ENCODE data around the gene COPS7A. TPM values are rescaled to one million over a fixed set of nuclear protein-coding genes. Genes with fewer than 3 reads are reported as not detected.
A peak's percentile ranks its signal among the peaks of the same experiment; 100 is the strongest.
"Not testable (repeated sequence)": the region's sequence is repeated elsewhere in the genome, so short reads cannot be mapped to it uniquely, and the experiment has no call there.

COPS7A gene
- total RNA-seq, 2 donors from 2014 or later, result 30.2 to 39.7 TPM

- ATAC-seq (replicated peaks in 1 of 2) (no peak), DNase-seq (no peak)
- Mint-ChIP-seq H3K36me3 (ENCODE audit: insufficient read depth in 2 of 2) (no peaks in the 10 kb centered on the region), H3K9me3 (no peaks in the 10 kb centered on the region), H3K4me3 (no peak overlapping the region), H3K4me1 (ENCODE audit: low read depth) (peaks cover 5% of the 10 kb centered on the region), H3K27ac (no peak overlapping the region), H3K27me3 (ENCODE audit: low read depth) (no peaks in the 10 kb centered on the region)
Measured at GRCh38 chr12:6716874-6717437, 6.9 kb upstream of the COPS7A start.

- DNase-seq (no peak), ATAC-seq (replicated peaks in 1 of 2) (no peak)
- H3K4me1 Mint-ChIP-seq (ENCODE audit: low read depth), result peaks cover 30% of the 10 kb centered on the region
- peak overlapping the region in 1 of 2 donors; percentile 10 for H3K4me3 Mint-ChIP-seq
- no peaks in the 10 kb centered on the region for H3K27me3 Mint-ChIP-seq (ENCODE audit: low read depth)
- no peaks in the 10 kb centered on the region for H3K9me3 Mint-ChIP-seq
- H3K36me3 Mint-ChIP-seq (ENCODE audit: insufficient read depth in 2 of 2), result peaks cover 1 to 6% of the 10 kb centered on the region in 2 donors
- H3K27ac Mint-ChIP-seq, result no peak overlapping the region
Measured at GRCh38 chr12:6722863-6723262, 983 bp upstream of the COPS7A start.

- Mint-ChIP-seq H3K4me1 (ENCODE audit: low read depth) (peaks cover 30% of the 10 kb centered on the region), H3K27ac (peak overlapping the region; percentile 96), H3K36me3 (ENCODE audit: insufficient read depth in 2 of 2) (peaks cover 1 to 6% of the 10 kb centered on the region in 2 donors), H3K9me3 (no peaks in the 10 kb centered on the region), H3K27me3 (ENCODE audit: low read depth) (no peaks in the 10 kb centered on the region), H3K4me3 (peak overlapping the region; percentile 95 to 98)
- ATAC-seq (replicated peaks in 1 of 2), result peak; percentile 22 to 43
- DNase-seq, result peak; percentile 35 to 48
Measured at GRCh38 chr12:6724409-6724797, 557 bp downstream of the COPS7A start.

GRCh38 chr12:6725350-6725749 is 1.5 kb downstream of the COPS7A start:
- H3K27ac Mint-ChIP-seq, result no peak overlapping the region

GRCh38 chr12:6729186-6729585 is 5.3 kb downstream of the COPS7A start:
- ATAC-seq (replicated peaks in 1 of 2), result no peak
- Mint-ChIP-seq H3K9me3 (no peaks in the 10 kb centered on the region), H3K36me3 (ENCODE audit: insufficient read depth in 2 of 2) (peaks cover 0 to 8% of the 10 kb centered on the region in 2 donors), H3K4me1 (ENCODE audit: low read depth) (peaks cover 18% of the 10 kb centered on the region), H3K27me3 (ENCODE audit: low read depth) (no peaks in the 10 kb centered on the region), H3K27ac (no peak overlapping the region), H3K4me3 (no peak overlapping the region)
- DNase-seq, result no peak

More at GRCh38 chr12:6725350-6725749, 1.5 kb downstream of the COPS7A start:
- H3K4me1 Mint-ChIP-seq (ENCODE audit: low read depth), result peaks cover 30% of the 10 kb centered on the region
- no peaks in the 10 kb centered on the region for H3K9me3 Mint-ChIP-seq
- no peak for DNase-seq
- H3K4me3 Mint-ChIP-seq, result peak overlapping the region; percentile 59 to 98
- no peak for ATAC-seq (replicated peaks in 1 of 2)
- no peaks in the 10 kb centered on the region for H3K27me3 Mint-ChIP-seq (ENCODE audit: low read depth)
- H3K36me3 Mint-ChIP-seq (ENCODE audit: insufficient read depth in 2 of 2), result peaks cover 1 to 8% of the 10 kb centered on the region in 2 donors

GRCh38 chr12:6730169-6730568 is 6.3 kb downstream of the COPS7A start:
- Mint-ChIP-seq H3K9me3 (no peaks in the 10 kb centered on the region), H3K36me3 (ENCODE audit: insufficient read depth in 2 of 2) (peaks cover 0 to 8% of the 10 kb centered on the region in 2 donors), H3K27me3 (ENCODE audit: low read depth) (no peaks in the 10 kb centered on the region), H3K4me3 (no peak overlapping the region), H3K4me1 (ENCODE audit: low read depth) (peaks cover 8% of the 10 kb centered on the region), H3K27ac (no peak overlapping the region)
- ATAC-seq (replicated peaks in 1 of 2), result no peak
- DNase-seq, result no peak

GRCh38 chr12:6734506-6735387 is 10.9 kb downstream of the COPS7A start:
- Mint-ChIP-seq H3K9me3 (no peaks in the 10 kb centered on the region), H3K27ac (no peak overlapping the region), H3K4me3 (no peak overlapping the region), H3K4me1 (ENCODE audit: low read depth) (peaks cover 8% of the 10 kb centered on the region), H3K27me3 (ENCODE audit: low read depth) (no peaks in the 10 kb centered on the region), H3K36me3 (ENCODE audit: insufficient read depth in 2 of 2) (peaks cover 0 to 4% of the 10 kb centered on the region in 2 donors)
- ATAC-seq (replicated peaks in 1 of 2) (no peak), DNase-seq (no peak)

- DNase-seq (peak; percentile 57 to 58), ATAC-seq (replicated peaks in 1 of 2) (peak; percentile 77 to 79)
- Mint-ChIP-seq H3K27me3 (ENCODE audit: low read depth) (no peaks in the 10 kb centered on the region), H3K4me1 (ENCODE audit: low read depth) (peaks cover 8% of the 10 kb centered on the region), H3K27ac (peak overlapping the region; percentile 18), H3K9me3 (no peaks in the 10 kb centered on the region), H3K36me3 (ENCODE audit: insufficient read depth in 2 of 2) (peaks cover 0 to 2% of the 10 kb centered on the region in 2 donors), H3K4me3 (no peak overlapping the region)
Measured at GRCh38 chr12:6735448-6736191, 11.8 kb downstream of the COPS7A start.

GRCh38 chr12:6736754-6737153 is 12.9 kb downstream of the COPS7A start:
- H3K4me1 Mint-ChIP-seq (ENCODE audit: low read depth), result peaks cover 8% of the 10 kb centered on the region
- DNase-seq (no peak), ATAC-seq (replicated peaks in 1 of 2) (no peak)
- no peaks in the 10 kb centered on the region for H3K27me3 Mint-ChIP-seq (ENCODE audit: low read depth)
- no peaks in the 10 kb centered on the region for H3K36me3 Mint-ChIP-seq (ENCODE audit: insufficient read depth in 2 of 2)
- no peak overlapping the region for H3K27ac Mint-ChIP-seq
- no peak overlapping the region for H3K4me3 Mint-ChIP-seq
- H3K9me3 Mint-ChIP-seq, result no peaks in the 10 kb centered on the region

- not testable (repeated sequence) for DNase-seq; ATAC-seq (replicated peaks in 1 of 2); H3K4me3 Mint-ChIP-seq; H3K27me3 Mint-ChIP-seq (ENCODE audit: low read depth)
- H3K9me3 Mint-ChIP-seq, result peaks cover 0 to 11% of the 10 kb centered on the region in 2 donors
- peaks cover 41% of the 10 kb centered on the region for H3K4me1 Mint-ChIP-seq (ENCODE audit: low read depth)
- H3K27ac Mint-ChIP-seq, result peak overlapping the region; percentile 7
- H3K36me3 Mint-ChIP-seq (ENCODE audit: insufficient read depth in 2 of 2), result peaks cover 10 to 27% of the 10 kb centered on the region in 2 donors
Measured at GRCh38 chr12:6742080-6742479, 18.2 kb downstream of the COPS7A start.

- Mint-ChIP-seq H3K9me3 (peaks cover 0 to 11% of the 10 kb centered on the region in 2 donors), H3K36me3 (ENCODE audit: insufficient read depth in 2 of 2) (peaks cover 17 to 34% of the 10 kb centered on the region in 2 donors), H3K27me3 (ENCODE audit: low read depth) (no peaks in the 10 kb centered on the region), H3K27ac (peak overlapping the region; percentile 7), H3K4me1 (ENCODE audit: low read depth) (peaks cover 41% of the 10 kb centered on the region), H3K4me3 (peak overlapping the region; percentile 38)
- ATAC-seq (replicated peaks in 1 of 2), result peak; percentile 72 to 80
- DNase-seq, result no peak
Measured at GRCh38 chr12:6742834-6743233, 19.0 kb downstream of the COPS7A start.

GRCh38 chr12:6743300-6743699 is 19.5 kb downstream of the COPS7A start:
- peak overlapping the region; percentile 7 for H3K27ac Mint-ChIP-seq
- H3K4me1 Mint-ChIP-seq (ENCODE audit: low read depth), result peaks cover 41% of the 10 kb centered on the region
- H3K9me3 Mint-ChIP-seq, result peaks cover 0 to 11% of the 10 kb centered on the region in 2 donors
- H3K36me3 Mint-ChIP-seq (ENCODE audit: insufficient read depth in 2 of 2), result peaks cover 21 to 39% of the 10 kb centered on the region in 2 donors
- ATAC-seq (replicated peaks in 1 of 2), result peak; percentile 31 to 55
- H3K27me3 Mint-ChIP-seq (ENCODE audit: low read depth), result not testable (repeated sequence)
- DNase-seq, result peak in 1 of 2 donors; percentile 23
- peak overlapping the region; percentile 38 for H3K4me3 Mint-ChIP-seq
